HG03196 (cell line): ENCODE measurements around the gene WNK2.
"Not testable (repeated sequence)": the region's sequence is repeated elsewhere in the genome, so short reads cannot be mapped to it uniquely, and the experiment has no call there.

Experiments
- ATAC-seq: cut with Tn5 transposase; IDR thresholded peaks from one replicate; pipeline ENCODE4 v1.9.1; 2021; ENCODE audit not compliant: unreplicated experiment

WNK2 gene

DNA sequence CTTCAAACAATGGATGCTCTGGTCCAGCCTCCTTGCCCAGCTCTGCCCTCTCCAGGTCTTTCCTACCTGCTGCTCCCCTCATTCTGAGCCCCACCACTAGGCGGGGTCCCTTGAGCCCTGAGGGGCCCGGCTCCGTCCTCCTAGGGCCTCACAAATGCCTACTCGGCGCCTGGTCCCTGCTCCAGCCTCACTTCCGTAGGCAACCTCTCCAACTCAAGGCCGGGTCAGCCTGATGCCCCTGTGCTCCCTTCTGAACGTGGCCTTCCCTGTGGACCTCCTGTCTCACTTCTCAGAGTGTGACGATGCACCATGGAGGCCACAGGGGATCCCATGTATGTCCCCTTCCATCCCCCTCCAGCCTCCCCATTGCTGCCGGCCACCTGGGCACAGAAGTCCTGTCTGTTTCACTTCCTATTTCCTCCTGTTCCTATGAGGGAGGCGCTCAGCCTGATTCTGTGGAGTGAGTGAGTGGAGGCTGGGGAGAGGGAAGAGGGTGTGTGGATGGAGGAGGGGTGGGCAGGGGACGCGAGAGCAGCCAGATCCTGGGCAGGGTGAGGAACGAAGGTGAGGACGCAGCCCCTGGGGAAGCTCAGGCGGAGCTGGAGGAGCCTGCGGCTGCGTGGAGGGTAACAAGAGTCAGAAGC is 140.4 kb downstream of the WNK2 start:
- no peak for ATAC-seq

GRCh38 chr9:93325307-93326035 is 141.5 kb downstream of the WNK2 start:
- ATAC-seq, result no peak

- ATAC-seq, result no peak
Measured at GRCh38 chr9:93326056-93326455, 142.1 kb downstream of the WNK2 start.

GRCh38 chr9:93326654-93327053 is 142.7 kb downstream of the WNK2 start:
- ATAC-seq, result no peak

DNA sequence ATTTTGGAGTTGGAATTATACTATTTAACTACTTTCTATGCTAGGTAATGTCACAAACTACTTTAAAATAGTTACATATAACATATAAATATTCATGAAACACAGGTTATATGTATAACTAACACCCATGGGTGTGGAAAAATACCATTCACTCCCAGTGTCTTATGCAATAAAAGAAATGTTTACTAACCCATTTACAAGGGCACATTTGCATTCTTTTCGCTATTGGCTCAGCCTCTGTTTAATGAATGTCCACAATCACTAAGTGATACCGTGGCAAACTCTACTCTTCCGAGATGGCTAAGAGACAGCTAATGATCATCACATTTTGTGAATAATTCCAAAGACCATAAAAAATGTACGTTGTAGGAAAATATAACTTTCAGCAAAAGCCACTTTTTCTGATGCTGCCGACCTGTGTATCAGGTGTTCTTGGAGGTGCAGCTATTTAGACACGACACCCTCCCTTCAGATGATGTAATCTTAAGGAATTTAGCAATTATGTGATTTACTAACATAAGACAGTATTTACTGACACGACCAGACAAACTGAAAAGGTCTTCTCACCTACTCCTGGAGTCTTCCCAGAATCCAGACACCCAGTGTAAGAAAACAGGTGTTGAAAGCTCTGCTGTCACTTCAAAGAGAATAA is 145.8 kb downstream of the WNK2 start:
- no peak for ATAC-seq

- ATAC-seq, result no peak
Measured at GRCh38 chr9:93332317-93332716, 148.4 kb downstream of the WNK2 start.

DNA sequence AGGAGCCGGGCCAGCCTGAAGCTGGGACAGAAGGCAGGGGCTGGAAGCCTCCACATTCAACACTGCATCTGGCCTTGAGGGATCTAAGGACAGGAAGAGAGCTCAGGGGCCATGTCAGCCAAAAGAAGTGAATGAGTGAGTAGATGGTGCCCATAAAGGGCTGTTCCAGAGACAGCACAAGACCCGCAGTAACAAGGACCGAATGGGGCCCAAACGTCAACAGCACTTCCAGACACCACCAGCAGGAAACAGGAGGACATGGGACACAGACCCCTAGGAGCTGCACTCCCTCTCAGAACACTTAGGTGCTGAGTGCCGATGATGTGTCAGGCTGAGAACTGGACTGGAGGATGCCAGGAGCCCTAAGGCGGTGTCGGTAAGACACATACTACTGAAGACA is 152.8 kb downstream of the WNK2 start:
- ATAC-seq, result no peak

- not testable (repeated sequence) for ATAC-seq
Measured at GRCh38 chr9:93338196-93338595, 154.3 kb downstream of the WNK2 start.

DNA sequence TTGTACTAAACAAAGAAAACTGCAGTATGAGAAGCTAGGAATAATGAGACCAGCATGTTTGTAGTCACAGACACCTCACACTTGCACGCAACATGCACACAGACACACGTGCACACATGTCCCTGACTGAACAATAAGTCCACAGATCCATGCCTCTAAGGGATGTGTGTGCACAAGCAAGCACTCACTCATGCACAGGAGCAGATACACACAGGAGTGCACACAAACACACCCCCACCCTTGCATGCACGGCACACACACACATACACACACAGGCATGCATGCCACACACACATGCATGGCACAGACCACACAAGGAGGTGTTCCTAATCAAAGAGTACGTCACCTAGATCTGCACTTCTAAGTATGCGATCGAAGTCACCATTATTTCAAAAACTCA is 156.2 kb downstream of the WNK2 start:
- no peak for ATAC-seq

- not testable (repeated sequence) for ATAC-seq
Measured at GRCh38 chr9:93341820-93342219, 157.9 kb downstream of the WNK2 start.

DNA sequence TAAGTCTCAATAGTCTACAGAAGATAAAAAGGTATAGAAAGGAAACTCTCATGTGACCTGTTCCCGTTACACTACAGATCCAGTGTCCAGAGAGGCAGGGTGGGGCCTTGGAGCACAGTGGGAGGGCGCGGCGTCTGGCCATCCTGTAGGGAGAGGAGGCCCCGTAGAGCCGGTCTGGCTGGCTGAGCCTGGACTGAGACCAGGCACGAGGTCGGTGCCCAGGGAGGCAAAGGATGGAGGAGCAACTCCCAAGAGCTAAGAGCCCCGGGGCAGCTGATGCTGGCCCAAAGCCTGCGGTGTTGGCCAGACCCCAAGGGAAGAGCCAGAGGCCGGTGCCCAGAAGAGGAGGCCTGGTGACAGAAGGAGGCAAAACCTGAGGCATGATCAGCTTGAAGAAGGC is 158.5 kb downstream of the WNK2 start:
- not testable (repeated sequence) for ATAC-seq

DNA sequence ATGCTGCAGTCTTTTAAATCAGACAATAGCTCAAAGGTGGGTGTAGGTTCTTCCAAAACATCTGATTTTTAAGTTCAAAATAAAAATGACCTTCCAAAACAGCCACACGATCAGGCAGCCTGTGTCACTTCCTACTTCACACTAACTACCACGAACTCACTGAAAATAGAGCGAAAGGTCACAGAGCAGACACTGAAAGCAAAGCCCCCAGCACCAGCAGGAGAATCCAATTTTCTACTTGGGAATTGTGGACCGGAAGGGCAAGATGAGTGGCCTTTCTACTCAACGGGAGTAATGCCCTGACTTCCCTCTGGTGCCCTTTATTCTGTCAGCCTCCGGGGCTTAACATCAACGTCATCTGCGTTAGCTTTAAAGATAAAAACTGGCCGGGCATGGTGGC is 159.7 kb downstream of the WNK2 start:
- ATAC-seq, result no peak

GRCh38 chr9:93345643-93346230 is 161.8 kb downstream of the WNK2 start:
- ATAC-seq, result no peak

DNA sequence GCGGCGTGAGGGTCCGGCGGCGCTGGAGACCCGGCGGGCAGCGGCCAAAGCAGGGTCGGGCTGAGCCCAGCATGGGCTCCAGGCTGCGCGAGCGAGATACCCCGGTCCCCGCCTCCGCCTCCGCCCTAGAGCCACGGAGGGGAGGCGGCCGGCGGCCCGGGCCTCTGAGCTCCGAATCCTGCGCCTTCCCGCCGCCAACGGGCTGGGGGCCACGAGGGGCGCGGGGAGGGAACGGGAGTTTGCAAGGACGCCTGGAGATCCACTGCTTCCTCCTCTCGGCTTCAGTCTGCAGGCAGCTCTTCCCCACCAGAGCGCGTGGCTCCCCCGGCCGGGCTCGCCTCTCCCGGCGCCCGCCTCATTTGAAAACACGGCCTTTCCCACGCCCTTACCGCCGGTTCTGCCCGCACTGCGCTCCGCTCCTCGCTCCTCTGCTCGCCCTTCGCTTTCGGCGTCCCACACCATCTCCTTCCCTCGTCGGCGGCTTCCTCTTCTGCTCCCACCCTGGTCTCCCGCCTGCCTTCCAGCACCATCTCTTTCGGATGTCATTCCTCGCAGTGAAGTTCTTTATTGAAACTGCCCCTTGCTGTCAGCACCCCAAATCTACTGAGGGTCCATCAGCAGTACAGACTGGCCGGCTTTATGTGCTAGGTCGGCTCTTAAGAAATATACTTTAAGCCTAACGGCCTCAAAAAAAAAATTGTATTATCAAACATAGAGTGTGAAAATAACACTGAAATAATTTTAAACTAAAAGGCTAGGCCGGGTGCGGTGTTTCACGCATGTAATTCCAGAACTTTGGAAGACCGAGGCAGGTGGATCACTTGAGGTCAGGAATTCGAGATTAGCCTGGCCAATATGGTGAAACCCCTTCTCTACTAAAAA is 162.5 kb downstream of the WNK2 start:
- no peak for ATAC-seq

- not testable (repeated sequence) for ATAC-seq
Measured at GRCh38 chr9:93347371-93347975, 163.5 kb downstream of the WNK2 start.

DNA sequence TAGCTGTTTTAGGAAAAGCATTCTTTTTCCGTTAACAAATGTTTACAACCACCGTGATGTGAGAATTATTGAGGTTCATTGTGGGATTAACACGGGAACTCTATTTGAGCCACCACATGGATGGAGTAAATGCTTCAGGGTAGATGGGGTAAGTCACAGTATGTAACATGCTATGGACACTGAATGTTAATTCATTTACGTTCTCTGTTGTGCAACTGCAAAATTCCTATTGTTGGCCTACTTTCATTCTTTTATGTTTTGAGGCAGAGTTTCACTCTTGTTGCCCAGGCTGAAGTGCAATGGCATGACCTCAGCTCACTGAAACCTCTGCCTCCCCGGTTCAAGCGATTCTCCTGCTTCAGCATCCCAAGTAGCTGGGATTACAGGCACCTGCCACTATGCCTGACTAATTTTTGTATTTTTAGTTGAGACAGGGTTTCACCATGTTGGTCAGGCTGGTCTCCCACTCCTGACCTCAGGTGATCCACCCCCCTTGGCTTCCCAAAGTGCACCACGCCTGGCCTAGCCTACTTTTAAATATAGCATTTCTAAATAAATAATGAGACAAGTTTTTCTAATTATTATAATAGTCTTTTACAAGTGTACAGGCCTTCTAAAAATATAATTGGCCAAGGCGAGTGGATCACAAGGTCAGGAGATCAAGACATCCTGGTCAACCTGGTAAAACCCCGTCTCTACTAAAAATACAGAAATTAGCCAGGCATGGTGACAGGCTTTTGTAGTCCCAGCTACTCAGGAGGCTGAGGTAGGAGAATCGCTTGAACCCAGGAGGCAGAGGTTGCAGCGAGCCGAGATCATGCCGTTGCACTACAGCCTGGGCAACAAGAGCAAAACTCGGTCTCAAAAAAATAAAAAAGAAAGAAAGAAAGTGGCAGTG is 169.7 kb downstream of the WNK2 start:
- ATAC-seq, result not testable (repeated sequence)

DNA sequence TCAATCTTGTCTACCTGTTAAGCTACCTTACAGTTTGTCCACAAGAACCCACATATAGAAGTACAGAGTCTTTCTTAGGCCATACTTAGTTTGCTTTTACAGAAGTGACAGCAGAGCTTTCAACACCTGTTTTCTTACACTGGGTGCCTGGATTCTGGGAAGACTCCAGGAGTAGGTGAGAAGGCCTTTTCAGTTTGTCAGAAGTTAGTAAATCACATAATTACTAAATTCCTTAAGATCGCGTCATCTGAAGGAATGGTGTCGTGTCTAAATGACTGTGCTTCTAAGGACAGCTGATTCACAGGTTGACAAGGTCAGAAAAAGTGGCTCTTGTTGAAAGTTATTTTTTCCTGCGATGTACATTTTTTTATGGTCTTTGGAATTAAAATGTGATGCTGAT is 170.5 kb downstream of the WNK2 start:
- no peak for ATAC-seq

DNA sequence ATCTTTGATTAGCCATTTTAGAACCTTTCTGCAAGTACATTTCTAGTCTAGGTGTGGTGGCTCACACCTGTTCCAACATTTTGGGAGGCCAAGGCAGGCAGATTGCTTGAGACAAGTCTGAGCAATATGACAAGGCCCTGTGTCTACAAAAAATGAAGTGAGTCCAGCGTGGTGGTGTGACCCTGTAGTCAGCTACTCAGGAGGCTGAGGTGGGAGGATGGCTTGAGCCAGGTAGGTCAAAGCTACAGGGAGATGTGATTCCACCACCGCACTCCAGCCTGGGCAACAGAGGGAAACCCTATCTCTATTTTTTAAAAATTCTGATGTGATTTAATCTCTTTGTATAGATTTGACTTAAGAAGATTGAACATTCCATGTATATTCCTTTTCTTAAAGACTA is 171.9 kb downstream of the WNK2 start:
- ATAC-seq, result no peak

DNA sequence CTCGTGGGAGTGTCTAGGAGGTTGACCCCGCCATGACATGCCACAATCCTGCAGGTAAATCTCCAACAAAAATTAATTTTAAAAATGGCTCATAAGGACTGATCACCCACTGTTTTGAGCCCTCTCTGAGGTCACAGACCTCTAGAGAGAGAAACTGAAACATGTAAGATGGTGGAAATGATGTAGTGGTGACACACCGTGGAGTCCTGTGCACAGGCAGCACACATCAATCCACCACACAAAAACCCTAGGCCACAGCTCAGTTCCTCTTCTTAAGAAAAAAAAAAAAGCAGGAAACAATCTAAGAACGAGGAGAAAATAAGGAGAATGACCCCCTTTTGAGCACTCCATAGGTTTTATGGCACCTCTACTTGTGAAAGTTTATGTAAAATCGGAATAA is 173.7 kb downstream of the WNK2 start:
- ATAC-seq, result no peak
